ENCODE measurements around the gene ALDH8A1. TPM values are rescaled to one million over a fixed set of nuclear protein-coding genes. Genes with fewer than 3 reads are reported as not detected.

The ALDH8A1 gene
- total RNA-seq, 5 donors from 2014 or later (not counting 1 experiment from before 2014, with no cell fraction given) = 1.8 to 3.6 (median 2.1) TPM

DNA sequence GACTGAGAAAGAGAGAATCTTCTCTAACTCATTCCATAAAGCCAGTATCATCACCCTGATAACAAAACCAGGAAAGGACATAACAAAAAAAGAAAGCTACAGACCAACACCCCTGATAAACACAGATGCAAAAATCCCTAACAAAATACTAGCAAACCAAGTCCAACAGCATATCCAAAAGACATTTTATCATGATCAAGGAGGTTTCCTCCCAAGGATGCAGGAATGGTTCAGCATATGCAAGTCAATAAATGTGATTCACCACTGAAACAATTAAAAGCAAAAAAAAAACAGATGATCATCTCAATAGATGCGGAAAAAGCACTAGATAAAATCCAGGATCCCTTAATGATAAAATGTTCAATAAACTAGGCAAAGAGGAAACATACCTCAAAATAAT lies 24.5 kb upstream of the ALDH8A1 start:
- no peaks in the 10 kb centered on the region for H3K4me1 ChIP-seq (ENCODE audit: control insufficient read depth in 1 of 2, extremely low read depth in 1 of 2, insufficient read depth in 2 of 2, low read length in 2 of 2)
- Mint-ChIP-seq H3K4me1 (peaks cover 4 to 13% (median 10%) of the 10 kb centered on the region in 3 donors), H3K4me3 (no peak overlapping the region), H3K27ac (no peak overlapping the region), H3K9me3 (no peaks in the 10 kb centered on the region), H3K27me3 (no peaks in the 10 kb centered on the region), H3K36me3 (peaks cover 69% of the 10 kb centered on the region)
- no CpG with 5 or more reads among the region's 1 CpG for WGBS (ENCODE audit: insufficient coverage)
- DNase-seq (no peak), ATAC-seq (replicated peaks in 1 of 4) (no peak)
- ChIA-PET CTCF (interaction anchor here in 1 of 2 donors (1.0 to 1.7 kb wide), 2 partner anchors 15 to 34 kb away, joined by 3 to 6 read pairs; no protein-coding TSS in a partner anchor), POLR2A (interaction anchor here in 1 of 2 donors (0.5 to 0.7 kb wide), 3 partner anchors 16 to 210 kb away, joined by 3 to 5 read pairs (median 4); no protein-coding TSS in a partner anchor)
- H3K27me3 ChIP-seq (replicated peaks in 1 of 2; ENCODE audit: control insufficient read depth in 2 of 2, extremely low read depth in 1 of 2, insufficient read depth in 2 of 2, low read length in 1 of 2) = no peaks in the 10 kb centered on the region
- H3K27ac ChIP-seq (ENCODE audit: low read length) = no peak overlapping the region
- H3K9me3 ChIP-seq = peaks cover 2% of the 10 kb centered on the region
- H3K36me3 ChIP-seq (ENCODE audit: control insufficient read depth in 2 of 2, extremely low read depth in 1 of 2, insufficient read depth in 1 of 2, low read length in 1 of 2) = peaks cover 0 to 24% of the 10 kb centered on the region in 2 donors
- H3K4me3 ChIP-seq (ENCODE audit: control insufficient read depth in 1 of 2, extremely low read depth in 1 of 2, low read length in 1 of 2) = no peak overlapping the region

DNA sequence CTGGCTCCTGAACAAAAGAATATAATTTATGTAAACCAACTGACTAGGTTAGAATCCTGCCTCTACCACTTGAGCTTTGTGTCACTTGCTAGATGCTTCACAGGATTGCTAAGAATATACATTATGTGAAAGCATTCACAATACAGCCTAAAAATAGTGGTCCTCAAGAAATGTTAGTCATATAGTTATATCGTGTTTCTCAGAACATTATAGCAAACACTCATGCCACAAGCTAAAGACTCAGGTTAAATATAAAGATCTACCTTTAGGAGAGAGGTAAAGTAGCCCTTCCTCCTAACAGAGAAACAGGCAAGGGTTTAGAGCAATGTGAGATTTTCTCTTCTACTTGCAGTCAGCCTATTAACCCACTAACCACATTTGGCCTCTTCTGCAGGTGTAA lies 17.8 kb upstream of the ALDH8A1 start:
- CTCF ChIA-PET = interaction anchor here in 1 of 2 donors (0.6 kb wide), 1 partner anchor 806 kb away, joined by 3 read pairs; no protein-coding TSS in a partner anchor
- Histone ChIP-seq H3K36me3 (ENCODE audit: control insufficient read depth in 2 of 2, extremely low read depth in 1 of 2, insufficient read depth in 1 of 2, low read length in 1 of 2) (peaks cover 0 to 36% of the 10 kb centered on the region in 2 donors), H3K4me3 (ENCODE audit: control insufficient read depth in 1 of 2, extremely low read depth in 1 of 2, low read length in 1 of 2) (no peak overlapping the region), H3K4me1 (ENCODE audit: control insufficient read depth in 1 of 2, extremely low read depth in 1 of 2, insufficient read depth in 2 of 2, low read length in 2 of 2) (no peaks in the 10 kb centered on the region), H3K27me3 (replicated peaks in 1 of 2; ENCODE audit: control insufficient read depth in 2 of 2, extremely low read depth in 1 of 2, insufficient read depth in 2 of 2, low read length in 1 of 2) (no peaks in the 10 kb centered on the region), H3K27ac (ENCODE audit: low read length) (no peak overlapping the region), H3K9me3 (no peaks in the 10 kb centered on the region)
- H3K4me1 Mint-ChIP-seq = no peaks in the 10 kb centered on the region
- peaks cover 65% of the 10 kb centered on the region for H3K36me3 Mint-ChIP-seq
- ATAC-seq (replicated peaks in 1 of 4) = no peak
- POLR2A ChIA-PET = no interaction called here
- no peaks in the 10 kb centered on the region for H3K27me3 Mint-ChIP-seq
- no peak for DNase-seq
- H3K4me3 Mint-ChIP-seq = no peak overlapping the region
- WGBS (ENCODE audit: insufficient coverage) = no CpG with 5 or more reads among the region's 1 CpG
- no peaks in the 10 kb centered on the region for H3K9me3 Mint-ChIP-seq
- H3K27ac Mint-ChIP-seq = no peak overlapping the region

GRCh38 chr6:134964451-134965203 lies 14.7 kb upstream of the ALDH8A1 start:
- CTCF ChIA-PET = interaction anchor here (0.6 to 1.0 kb wide), 5 partner anchors 20 to 853 kb away, joined by 3 to 7 read pairs (median 5); no protein-coding TSS in a partner anchor

GRCh38 chr6:134962421-134962820 lies 12.5 kb upstream of the ALDH8A1 start:
- Histone ChIP-seq H3K36me3 (ENCODE audit: control insufficient read depth in 2 of 2, extremely low read depth in 1 of 2, insufficient read depth in 1 of 2, low read length in 1 of 2) (peaks cover 0 to 40% of the 10 kb centered on the region in 2 donors), H3K9me3 (no peaks in the 10 kb centered on the region), H3K4me3 (ENCODE audit: control insufficient read depth in 1 of 2, extremely low read depth in 1 of 2, low read length in 1 of 2) (no peak overlapping the region), H3K27me3 (replicated peaks in 1 of 2; ENCODE audit: control insufficient read depth in 2 of 2, extremely low read depth in 1 of 2, insufficient read depth in 2 of 2, low read length in 1 of 2) (no peaks in the 10 kb centered on the region), H3K4me1 (ENCODE audit: control insufficient read depth in 1 of 2, extremely low read depth in 1 of 2, insufficient read depth in 2 of 2, low read length in 2 of 2) (no peaks in the 10 kb centered on the region), H3K27ac (ENCODE audit: low read length) (no peak overlapping the region)
- ATAC-seq (replicated peaks in 1 of 4) (no peak), DNase-seq (no peak)
- ChIA-PET CTCF (interaction anchor here (0.5 to 0.6 kb wide), 2 partner anchors 303 to 764 kb away, joined by 4 to 5 read pairs; no protein-coding TSS in a partner anchor), POLR2A (no interaction called here)
- no peak overlapping the region for H3K4me3 Mint-ChIP-seq
- no peaks in the 10 kb centered on the region for H3K4me1 Mint-ChIP-seq
- H3K27me3 Mint-ChIP-seq = no peaks in the 10 kb centered on the region
- H3K36me3 Mint-ChIP-seq = peaks cover 79% of the 10 kb centered on the region
- no peak overlapping the region for H3K27ac Mint-ChIP-seq
- peaks cover 3 to 14% (median 4%) of the 10 kb centered on the region in 3 donors for H3K9me3 Mint-ChIP-seq

More at GRCh38 chr6:134964451-134965203, 14.7 kb upstream of the ALDH8A1 start:
- Mint-ChIP-seq H3K4me1 (no peaks in the 10 kb centered on the region), H3K4me3 (no peak overlapping the region), H3K9me3 (peaks cover 3 to 10% (median 4%) of the 10 kb centered on the region in 3 donors), H3K27me3 (no peaks in the 10 kb centered on the region), H3K36me3 (peaks cover 82% of the 10 kb centered on the region), H3K27ac (no peak overlapping the region)
- ATAC-seq (replicated peaks in 1 of 4) (no peak), DNase-seq (no peak)
- Histone ChIP-seq H3K27me3 (replicated peaks in 1 of 2; ENCODE audit: control insufficient read depth in 2 of 2, extremely low read depth in 1 of 2, insufficient read depth in 2 of 2, low read length in 1 of 2) (no peaks in the 10 kb centered on the region), H3K4me1 (ENCODE audit: control insufficient read depth in 1 of 2, extremely low read depth in 1 of 2, insufficient read depth in 2 of 2, low read length in 2 of 2) (no peaks in the 10 kb centered on the region), H3K36me3 (ENCODE audit: control insufficient read depth in 2 of 2, extremely low read depth in 1 of 2, insufficient read depth in 1 of 2, low read length in 1 of 2) (peaks cover 0 to 41% of the 10 kb centered on the region in 2 donors), H3K9me3 (no peaks in the 10 kb centered on the region), H3K27ac (ENCODE audit: low read length) (no peak overlapping the region), H3K4me3 (ENCODE audit: control insufficient read depth in 1 of 2, extremely low read depth in 1 of 2, low read length in 1 of 2) (no peak overlapping the region)
- WGBS (ENCODE audit: insufficient coverage) = no CpG with 5 or more reads among the region's 1 CpG
- POLR2A ChIA-PET = interaction anchor here (0.6 kb wide), 3 partner anchors 235 to 1316 kb away, joined by 3 to 4 read pairs (median 3); no protein-coding TSS in a partner anchor

DNA sequence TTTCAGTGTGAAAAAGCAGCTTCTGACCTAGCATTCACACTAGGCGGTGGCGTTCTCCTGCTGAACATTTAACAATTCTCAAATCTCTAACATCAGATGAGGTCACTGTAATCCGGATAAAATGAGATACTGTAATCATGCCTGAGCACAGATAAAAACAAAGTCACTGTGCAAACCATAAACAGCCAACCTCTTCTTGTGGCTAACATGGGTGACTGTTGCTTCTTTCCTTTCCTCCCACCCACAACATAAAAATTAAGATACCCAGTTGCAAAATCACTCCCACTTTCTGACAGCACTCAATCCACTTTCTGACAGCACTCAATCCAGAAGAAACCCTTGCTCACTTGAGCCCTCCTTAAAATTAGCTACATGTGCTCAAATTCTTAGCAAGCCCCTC lies 11.5 kb upstream of the ALDH8A1 start:
- no peak for ATAC-seq (replicated peaks in 1 of 4)
- peaks cover 69% of the 10 kb centered on the region for H3K36me3 Mint-ChIP-seq
- Histone ChIP-seq H3K27ac (ENCODE audit: low read length) (no peak overlapping the region), H3K4me1 (ENCODE audit: control insufficient read depth in 1 of 2, extremely low read depth in 1 of 2, insufficient read depth in 2 of 2, low read length in 2 of 2) (no peaks in the 10 kb centered on the region), H3K36me3 (ENCODE audit: control insufficient read depth in 2 of 2, extremely low read depth in 1 of 2, insufficient read depth in 1 of 2, low read length in 1 of 2) (peaks cover 0 to 37% of the 10 kb centered on the region in 2 donors), H3K9me3 (no peaks in the 10 kb centered on the region), H3K27me3 (replicated peaks in 1 of 2; ENCODE audit: control insufficient read depth in 2 of 2, extremely low read depth in 1 of 2, insufficient read depth in 2 of 2, low read length in 1 of 2) (no peaks in the 10 kb centered on the region), H3K4me3 (ENCODE audit: control insufficient read depth in 1 of 2, extremely low read depth in 1 of 2, low read length in 1 of 2) (no peak overlapping the region)
- 94% methylated on average over 3 of the region's 3 CpGs for WGBS (ENCODE audit: insufficient coverage)
- H3K27ac Mint-ChIP-seq = no peak overlapping the region
- ChIA-PET CTCF (no interaction called here), POLR2A (no interaction called here)
- H3K9me3 Mint-ChIP-seq = peaks cover 3 to 14% (median 4%) of the 10 kb centered on the region in 3 donors
- H3K4me3 Mint-ChIP-seq = no peak overlapping the region
- no peaks in the 10 kb centered on the region for H3K27me3 Mint-ChIP-seq
- H3K4me1 Mint-ChIP-seq = no peaks in the 10 kb centered on the region
- no peak for DNase-seq

DNA sequence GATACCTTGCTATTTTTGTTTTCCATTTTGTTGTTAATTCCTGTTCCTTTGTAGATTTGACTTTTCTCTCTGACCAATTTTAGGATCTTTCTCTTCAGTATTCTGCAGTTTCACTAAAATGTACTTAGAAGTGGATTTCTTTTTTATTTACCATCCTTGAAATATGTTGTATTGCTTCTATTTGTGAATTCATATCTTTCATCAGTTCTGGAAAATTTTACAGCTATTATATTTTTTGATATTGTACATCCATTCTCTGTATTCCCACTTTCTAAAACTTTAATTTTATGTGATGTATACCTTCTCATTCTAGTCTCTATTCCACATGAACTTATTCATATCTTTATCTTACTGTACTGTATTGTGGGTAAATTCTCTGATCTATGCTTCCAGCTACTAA lies 9.7 kb upstream of the ALDH8A1 start:
- no peaks in the 10 kb centered on the region for H3K27me3 Mint-ChIP-seq
- no peak overlapping the region for H3K27ac ChIP-seq (ENCODE audit: low read length)
- no peaks in the 10 kb centered on the region for H3K27me3 ChIP-seq (replicated peaks in 1 of 2; ENCODE audit: control insufficient read depth in 2 of 2, extremely low read depth in 1 of 2, insufficient read depth in 2 of 2, low read length in 1 of 2)
- no peak overlapping the region for H3K4me3 ChIP-seq (ENCODE audit: control insufficient read depth in 1 of 2, extremely low read depth in 1 of 2, low read length in 1 of 2)
- no peak overlapping the region for H3K27ac Mint-ChIP-seq
- ATAC-seq (replicated peaks in 1 of 4) (no peak), DNase-seq (no peak)
- peaks cover 3 to 14% (median 4%) of the 10 kb centered on the region in 3 donors for H3K9me3 Mint-ChIP-seq
- peaks cover 0 to 22% of the 10 kb centered on the region in 2 donors for H3K36me3 ChIP-seq (ENCODE audit: control insufficient read depth in 2 of 2, extremely low read depth in 1 of 2, insufficient read depth in 1 of 2, low read length in 1 of 2)
- ChIA-PET POLR2A (interaction anchor here in 1 of 2 donors (0.6 kb wide), 1 partner anchor 592 kb away, joined by 12 read pairs; no protein-coding TSS in a partner anchor), CTCF (no interaction called here)
- no peaks in the 10 kb centered on the region for H3K4me1 Mint-ChIP-seq
- no peaks in the 10 kb centered on the region for H3K9me3 ChIP-seq
- H3K4me1 ChIP-seq (ENCODE audit: control insufficient read depth in 1 of 2, extremely low read depth in 1 of 2, insufficient read depth in 2 of 2, low read length in 2 of 2) = no peaks in the 10 kb centered on the region
- H3K4me3 Mint-ChIP-seq = no peak overlapping the region
- peaks cover 59% of the 10 kb centered on the region for H3K36me3 Mint-ChIP-seq

Data from T-cell (primary cell).